Activated naive CD4-positive, alpha-beta T cell treated with anti-CD3 and anti-CD28 coated beads, Interleukin-2, amount 50 U/mL, for 24 hours (primary cell): Measurements from ENCODE around the gene CADPS2.

Experiments used
- H3K27ac Mint-ChIP-seq: one replicate; pipeline ENCODE4 v1.8.0; 2021; ENCODE audit warnings: mild to moderate bottlenecking, mixed read lengths
- H3K27me3 Mint-ChIP-seq: one replicate; pipeline ENCODE4 v1.8.0; 2021; ENCODE audit warnings: mixed read lengths
- H3K36me3 Mint-ChIP-seq: one replicate; pipeline ENCODE4 v1.8.0; 2021; ENCODE audit warnings: mixed read lengths
- H3K4me1 Mint-ChIP-seq: one replicate; pipeline ENCODE4 v1.8.0; 2021; ENCODE audit warnings: mixed read lengths
- H3K4me3 Mint-ChIP-seq: one replicate; pipeline ENCODE4 v1.8.0; 2021; ENCODE audit warnings: mild to moderate bottlenecking, mixed read lengths
- H3K9me3 Mint-ChIP-seq: one replicate; pipeline ENCODE4 v1.8.0; 2021; ENCODE audit warnings: mixed read lengths

CADPS2 gene

DNA sequence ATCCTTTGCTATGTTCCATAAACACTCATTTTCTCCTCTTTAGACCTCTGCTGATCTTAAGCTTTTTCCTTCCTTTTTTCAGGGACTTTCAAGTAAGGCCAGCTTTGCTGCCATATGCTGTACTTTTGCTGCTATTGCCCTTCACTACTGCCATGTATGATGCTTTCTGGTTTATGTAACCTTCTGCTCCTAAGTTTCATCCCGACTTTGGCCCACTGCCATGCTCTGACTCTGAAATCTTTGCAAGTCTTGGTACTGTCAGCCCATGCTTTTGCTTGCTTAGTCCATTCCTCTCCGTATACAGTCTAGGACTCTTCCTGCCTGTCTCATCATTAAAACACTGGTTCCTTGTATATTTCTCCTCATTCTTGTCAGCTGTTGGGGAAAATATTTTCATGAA is 339.8 kb downstream of the CADPS2 start:
- Mint-ChIP-seq H3K36me3 (no peaks in the 10 kb centered on the region), H3K9me3 (no peaks in the 10 kb centered on the region), H3K4me1 (no peaks in the 10 kb centered on the region), H3K27ac (no peak overlapping the region), H3K27me3 (no peaks in the 10 kb centered on the region), H3K4me3 (no peak overlapping the region)

DNA sequence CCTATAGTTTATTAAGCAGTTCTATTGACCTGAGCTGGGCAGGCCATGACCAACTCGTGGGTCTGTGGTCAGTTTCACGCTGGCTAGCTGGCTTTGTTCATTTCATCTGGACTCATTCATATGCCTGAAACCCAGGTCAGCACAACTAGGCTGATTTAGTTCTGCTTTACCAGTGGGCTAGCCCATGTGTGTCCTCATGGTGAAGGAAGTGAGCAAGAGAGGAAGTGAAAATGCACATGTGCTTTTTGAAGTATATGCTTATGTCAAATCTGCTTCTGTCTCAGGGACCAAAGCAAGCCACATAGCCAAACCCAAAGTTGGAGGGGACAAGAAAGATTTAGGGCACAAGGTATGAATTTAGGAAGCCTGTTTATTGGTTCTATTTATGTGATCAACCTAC is 341.8 kb downstream of the CADPS2 start:
- Mint-ChIP-seq H3K9me3 (no peaks in the 10 kb centered on the region), H3K4me1 (no peaks in the 10 kb centered on the region), H3K27ac (no peak overlapping the region), H3K4me3 (no peak overlapping the region), H3K36me3 (no peaks in the 10 kb centered on the region), H3K27me3 (no peaks in the 10 kb centered on the region)

DNA sequence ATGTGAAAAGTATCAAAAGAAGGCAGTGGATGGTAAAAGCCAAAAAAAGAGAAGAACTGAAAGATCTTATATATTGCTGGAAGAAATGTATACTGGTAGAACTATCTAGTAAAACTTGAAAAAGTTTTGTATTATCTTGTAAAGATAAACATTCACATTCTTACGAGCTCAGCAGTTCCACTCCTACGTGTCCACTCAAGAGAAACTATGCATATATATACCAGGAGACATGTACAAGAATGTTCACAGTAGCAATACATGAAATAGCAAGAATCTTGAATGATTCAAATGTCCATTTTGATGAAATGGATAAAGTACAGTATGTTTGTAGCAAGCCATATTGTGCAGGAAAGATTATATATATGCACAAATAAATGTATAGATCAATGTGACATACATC is 342.4 kb downstream of the CADPS2 start:
- Mint-ChIP-seq H3K36me3 (no peaks in the 10 kb centered on the region), H3K27me3 (no peaks in the 10 kb centered on the region), H3K27ac (no peak overlapping the region), H3K9me3 (no peaks in the 10 kb centered on the region), H3K4me1 (no peaks in the 10 kb centered on the region), H3K4me3 (no peak overlapping the region)

DNA sequence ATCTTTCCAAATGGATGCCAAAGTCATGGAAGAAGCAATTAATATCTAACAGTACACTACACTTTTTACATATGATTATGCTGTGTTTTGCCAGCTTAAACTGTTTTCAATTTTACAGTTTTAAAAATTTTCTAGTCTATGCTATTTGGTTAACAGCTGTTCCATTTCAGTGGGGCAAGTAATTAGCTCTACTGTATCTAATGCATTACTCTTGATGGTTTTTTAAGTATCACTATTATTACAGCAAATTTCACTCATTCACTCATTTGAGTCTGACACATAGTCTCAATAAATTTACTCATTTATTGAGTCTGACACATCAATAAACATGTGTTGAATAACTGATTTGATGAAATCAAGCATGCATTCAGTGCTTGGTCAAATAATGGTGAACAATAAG is 343.1 kb downstream of the CADPS2 start:
- H3K36me3 Mint-ChIP-seq = no peaks in the 10 kb centered on the region
- H3K4me3 Mint-ChIP-seq = no peak overlapping the region
- H3K4me1 Mint-ChIP-seq = no peaks in the 10 kb centered on the region
- no peaks in the 10 kb centered on the region for H3K9me3 Mint-ChIP-seq
- H3K27me3 Mint-ChIP-seq = no peaks in the 10 kb centered on the region
- H3K27ac Mint-ChIP-seq = no peak overlapping the region

DNA sequence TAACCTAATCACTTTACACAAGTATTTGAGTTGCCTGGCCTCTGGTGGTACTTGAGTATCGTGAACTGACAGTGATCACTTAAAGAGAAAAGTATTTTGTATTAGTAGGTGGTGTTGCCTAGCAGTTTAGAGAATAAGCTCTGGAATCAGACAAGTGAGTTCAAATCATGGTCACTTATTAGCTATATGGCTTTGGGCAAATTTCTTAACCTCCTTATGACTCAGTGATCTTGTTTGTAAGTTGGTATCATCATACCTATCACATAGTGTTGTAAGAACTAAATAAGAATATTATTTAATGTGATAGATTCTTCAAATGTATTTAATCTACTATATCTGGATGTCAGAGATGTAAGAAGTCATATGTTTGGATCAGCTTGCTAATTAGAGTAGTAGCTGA is 351.2 kb downstream of the CADPS2 start:
- H3K27me3 Mint-ChIP-seq = no peaks in the 10 kb centered on the region
- no peaks in the 10 kb centered on the region for H3K36me3 Mint-ChIP-seq
- H3K4me3 Mint-ChIP-seq = no peak overlapping the region
- peaks cover 4% of the 10 kb centered on the region for H3K9me3 Mint-ChIP-seq
- H3K4me1 Mint-ChIP-seq = no peaks in the 10 kb centered on the region
- no peak overlapping the region for H3K27ac Mint-ChIP-seq

DNA sequence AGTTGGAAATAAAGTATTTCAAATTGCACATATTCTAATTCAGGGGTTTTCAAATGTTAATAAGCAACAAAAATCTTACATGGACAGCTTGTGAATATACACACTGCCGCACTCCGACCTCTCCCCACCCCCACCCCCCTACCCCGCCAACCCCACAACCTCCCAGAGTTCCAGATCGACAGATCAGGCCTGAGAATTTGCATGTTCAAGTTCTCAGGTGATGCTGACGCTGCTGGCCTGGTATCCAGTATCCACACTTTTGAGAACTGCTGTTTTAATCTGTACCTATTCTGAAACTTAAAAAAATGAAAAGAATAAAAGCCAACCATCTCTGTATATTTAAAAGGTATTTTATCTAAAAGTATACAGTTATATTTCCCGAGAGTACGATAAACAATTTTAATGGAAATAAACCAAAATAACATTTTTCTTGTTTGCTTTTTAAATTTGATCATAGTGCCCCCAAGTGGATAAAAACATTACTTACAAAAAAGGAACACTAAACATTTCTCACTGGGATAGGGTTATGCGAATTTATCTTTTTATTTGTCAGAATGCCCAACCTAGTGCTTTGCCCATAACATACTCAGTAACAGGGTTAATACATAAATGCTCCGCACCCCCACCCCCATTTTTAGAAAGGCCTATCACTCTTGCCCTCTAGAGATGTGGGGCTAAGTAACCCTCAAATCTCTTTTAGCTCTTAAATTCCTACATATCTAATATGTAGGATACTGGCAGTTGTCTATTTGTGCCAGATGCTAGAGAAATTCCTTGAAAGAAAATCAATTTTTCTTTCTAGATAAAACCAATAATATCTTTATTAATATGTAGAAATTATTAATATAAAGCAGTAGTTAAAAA is 353.6 kb downstream of the CADPS2 start:
- H3K4me3 Mint-ChIP-seq = no peak overlapping the region
- H3K27ac Mint-ChIP-seq = no peak overlapping the region
- H3K27me3 Mint-ChIP-seq = no peaks in the 10 kb centered on the region
- peaks cover 4% of the 10 kb centered on the region for H3K9me3 Mint-ChIP-seq
- no peaks in the 10 kb centered on the region for H3K4me1 Mint-ChIP-seq
- no peaks in the 10 kb centered on the region for H3K36me3 Mint-ChIP-seq

DNA sequence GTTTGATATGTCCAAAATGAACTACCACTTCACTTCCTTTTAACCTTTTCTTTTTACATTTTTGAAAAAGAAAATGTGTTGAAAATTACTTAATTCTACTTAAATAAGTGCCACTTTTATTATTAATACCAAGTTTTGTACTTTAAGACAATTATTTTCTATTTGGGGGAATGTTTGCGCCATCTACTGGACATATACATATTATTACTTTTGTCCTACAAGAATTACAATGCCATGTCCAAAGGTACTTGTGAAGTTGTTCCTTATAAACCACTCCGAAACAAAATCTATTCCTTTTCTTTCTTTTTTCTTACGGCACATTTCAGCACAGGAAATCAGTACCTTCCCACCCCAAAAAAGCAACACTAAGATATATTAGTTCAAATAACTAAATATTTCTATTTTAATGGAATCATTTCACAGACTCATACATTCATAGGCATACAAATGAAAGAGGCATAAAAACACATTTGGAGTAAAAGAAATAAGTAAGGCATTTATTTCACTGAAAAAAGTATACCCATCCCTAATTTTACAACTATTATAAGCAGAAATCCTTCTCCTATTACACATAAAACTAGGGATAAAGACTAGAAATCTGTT is 357.3 kb downstream of the CADPS2 start:
- no peaks in the 10 kb centered on the region for H3K4me1 Mint-ChIP-seq
- no peaks in the 10 kb centered on the region for H3K27me3 Mint-ChIP-seq
- H3K27ac Mint-ChIP-seq = no peak overlapping the region
- no peaks in the 10 kb centered on the region for H3K9me3 Mint-ChIP-seq
- H3K4me3 Mint-ChIP-seq = no peak overlapping the region
- no peaks in the 10 kb centered on the region for H3K36me3 Mint-ChIP-seq

DNA sequence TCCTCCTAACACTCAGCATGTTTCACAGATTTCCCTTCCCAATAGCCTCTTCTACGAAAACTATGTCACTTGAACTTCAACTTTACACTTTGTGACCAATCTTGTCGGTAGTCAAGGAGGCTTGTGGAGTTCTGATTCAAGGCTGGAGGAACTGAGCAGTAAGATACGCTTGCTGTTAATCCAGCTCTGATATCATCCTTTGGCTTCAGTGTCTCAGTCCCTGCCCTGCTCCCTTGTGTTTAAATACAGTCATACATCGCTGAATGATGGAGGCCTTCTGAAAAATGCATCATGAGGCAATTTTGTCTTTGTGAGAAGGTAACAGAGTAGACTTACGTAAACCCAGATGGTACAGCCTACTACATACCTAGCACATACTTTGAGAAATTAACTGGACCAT is 360.9 kb downstream of the CADPS2 start:
- no peaks in the 10 kb centered on the region for H3K36me3 Mint-ChIP-seq
- H3K27ac Mint-ChIP-seq = no peak overlapping the region
- H3K4me3 Mint-ChIP-seq = no peak overlapping the region
- no peaks in the 10 kb centered on the region for H3K27me3 Mint-ChIP-seq
- H3K9me3 Mint-ChIP-seq = no peaks in the 10 kb centered on the region
- H3K4me1 Mint-ChIP-seq = no peaks in the 10 kb centered on the region

DNA sequence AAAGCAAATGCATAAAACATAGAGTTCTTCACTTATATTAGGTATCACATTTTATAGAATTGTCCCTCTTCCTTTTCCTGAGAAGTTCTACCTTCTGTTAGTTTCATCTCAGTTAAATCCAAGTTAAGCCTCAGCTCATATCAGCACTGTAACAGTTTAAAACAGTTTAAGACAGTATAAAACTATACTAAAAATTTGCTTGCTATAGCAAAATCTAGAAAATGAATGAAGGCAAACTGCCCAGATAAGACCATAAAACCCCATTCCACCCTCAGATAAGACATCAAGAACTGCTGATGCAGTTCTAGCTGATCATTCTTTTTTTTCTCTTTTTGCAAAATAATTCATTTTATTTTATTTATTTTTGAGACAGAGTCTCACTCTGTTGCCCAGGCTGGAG is 364.5 kb downstream of the CADPS2 start:
- H3K27me3 Mint-ChIP-seq = peaks cover 2% of the 10 kb centered on the region
- H3K9me3 Mint-ChIP-seq = no peaks in the 10 kb centered on the region
- no peaks in the 10 kb centered on the region for H3K4me1 Mint-ChIP-seq
- H3K27ac Mint-ChIP-seq = no peak overlapping the region
- H3K4me3 Mint-ChIP-seq = no peak overlapping the region
- H3K36me3 Mint-ChIP-seq = no peaks in the 10 kb centered on the region

DNA sequence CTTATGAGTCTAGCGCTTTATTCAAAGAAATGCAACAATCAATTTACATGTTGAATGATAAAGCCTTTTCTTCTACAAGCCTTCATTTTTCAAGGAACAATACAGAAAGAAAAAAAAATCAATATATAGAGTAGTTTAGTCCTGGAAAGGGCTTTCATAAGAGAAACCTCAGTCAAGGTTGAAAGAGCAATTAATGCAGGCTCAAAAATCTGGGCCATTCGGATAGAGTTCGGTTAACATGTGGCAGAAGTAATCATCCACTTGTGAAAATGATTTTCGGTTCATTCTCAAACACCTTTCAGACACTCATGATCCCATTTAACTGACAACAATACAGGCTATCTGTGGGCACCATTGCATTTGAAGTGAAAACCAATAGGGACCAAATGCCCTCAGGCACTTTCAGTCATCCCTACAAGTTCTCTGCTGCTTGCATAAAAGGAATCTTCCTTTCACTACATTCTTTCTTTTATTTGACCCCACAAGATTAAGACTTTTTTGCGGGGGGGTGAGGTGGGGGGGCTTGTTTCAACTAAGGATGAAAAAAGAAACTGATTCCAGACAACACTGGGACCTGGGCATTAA is 365.2 kb downstream of the CADPS2 start:
- H3K27ac Mint-ChIP-seq = no peak overlapping the region
- peaks cover 2% of the 10 kb centered on the region for H3K27me3 Mint-ChIP-seq
- no peaks in the 10 kb centered on the region for H3K36me3 Mint-ChIP-seq
- H3K4me1 Mint-ChIP-seq = no peaks in the 10 kb centered on the region
- H3K9me3 Mint-ChIP-seq = no peaks in the 10 kb centered on the region
- no peak overlapping the region for H3K4me3 Mint-ChIP-seq

DNA sequence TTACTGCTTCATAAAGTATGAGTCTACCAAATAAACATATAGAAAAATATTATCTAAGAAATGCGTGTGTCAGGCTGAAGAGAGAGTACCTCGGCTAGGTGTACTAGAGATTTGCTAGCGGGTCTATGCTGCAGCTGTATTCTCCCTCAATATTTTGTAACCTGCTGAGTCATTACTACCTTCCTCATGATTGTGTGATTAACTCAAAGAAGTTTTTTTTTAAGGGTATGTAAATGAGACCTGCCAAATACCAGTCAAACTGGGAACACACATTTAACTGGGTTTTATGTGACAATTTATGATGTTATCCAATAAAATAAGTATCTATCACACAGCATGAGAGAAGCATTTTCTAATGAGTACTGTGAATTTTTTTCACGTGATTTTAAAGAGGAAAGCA is 367.8 kb downstream of the CADPS2 start:
- peaks cover 2% of the 10 kb centered on the region for H3K27me3 Mint-ChIP-seq
- H3K9me3 Mint-ChIP-seq = no peaks in the 10 kb centered on the region
- no peak overlapping the region for H3K27ac Mint-ChIP-seq
- no peaks in the 10 kb centered on the region for H3K4me1 Mint-ChIP-seq
- no peak overlapping the region for H3K4me3 Mint-ChIP-seq
- no peaks in the 10 kb centered on the region for H3K36me3 Mint-ChIP-seq

DNA sequence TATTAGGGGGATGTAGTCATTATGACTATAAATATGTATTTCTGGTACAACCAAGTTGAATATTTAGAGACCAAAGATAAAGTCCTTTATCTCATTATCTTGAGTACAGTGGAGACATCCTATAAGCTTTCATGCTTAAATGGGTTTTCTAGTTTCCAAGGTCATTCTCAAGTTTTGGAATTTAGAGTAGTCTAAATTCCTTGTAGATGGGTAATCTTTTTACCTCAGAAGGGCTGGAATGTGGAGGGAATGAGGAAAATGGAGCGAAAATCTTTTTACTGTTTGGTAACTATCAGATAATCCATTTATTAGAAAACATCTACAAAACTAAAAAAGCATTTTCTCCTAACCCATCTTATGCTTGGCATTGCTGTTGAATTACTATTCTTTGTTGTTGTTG is 368.7 kb downstream of the CADPS2 start:
- Mint-ChIP-seq H3K27me3 (peaks cover 2% of the 10 kb centered on the region), H3K9me3 (no peaks in the 10 kb centered on the region), H3K27ac (no peak overlapping the region), H3K4me3 (no peak overlapping the region), H3K4me1 (no peaks in the 10 kb centered on the region), H3K36me3 (no peaks in the 10 kb centered on the region)

DNA sequence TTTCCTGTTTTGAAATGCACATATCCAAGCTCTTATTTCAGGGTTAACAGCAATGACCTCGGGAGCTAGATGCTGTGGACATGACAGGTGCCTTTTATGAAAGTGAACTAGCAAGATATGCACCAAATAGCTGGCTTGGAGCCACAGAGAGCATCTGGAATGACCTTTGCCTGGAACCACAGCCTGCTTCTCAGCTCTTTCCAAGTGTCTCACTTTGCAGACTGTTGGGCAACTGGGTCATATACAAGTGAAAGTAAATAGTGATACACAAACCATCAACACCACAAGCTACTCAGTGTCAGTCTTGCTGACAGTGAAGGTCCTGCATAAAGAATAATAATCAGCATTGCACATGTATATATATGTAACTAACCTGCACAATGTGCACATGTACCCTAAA is 370.9 kb downstream of the CADPS2 start:
- H3K27me3 Mint-ChIP-seq = peaks cover 2% of the 10 kb centered on the region
- no peaks in the 10 kb centered on the region for H3K36me3 Mint-ChIP-seq
- no peaks in the 10 kb centered on the region for H3K4me1 Mint-ChIP-seq
- H3K27ac Mint-ChIP-seq = no peak overlapping the region
- no peaks in the 10 kb centered on the region for H3K9me3 Mint-ChIP-seq
- H3K4me3 Mint-ChIP-seq = no peak overlapping the region

DNA sequence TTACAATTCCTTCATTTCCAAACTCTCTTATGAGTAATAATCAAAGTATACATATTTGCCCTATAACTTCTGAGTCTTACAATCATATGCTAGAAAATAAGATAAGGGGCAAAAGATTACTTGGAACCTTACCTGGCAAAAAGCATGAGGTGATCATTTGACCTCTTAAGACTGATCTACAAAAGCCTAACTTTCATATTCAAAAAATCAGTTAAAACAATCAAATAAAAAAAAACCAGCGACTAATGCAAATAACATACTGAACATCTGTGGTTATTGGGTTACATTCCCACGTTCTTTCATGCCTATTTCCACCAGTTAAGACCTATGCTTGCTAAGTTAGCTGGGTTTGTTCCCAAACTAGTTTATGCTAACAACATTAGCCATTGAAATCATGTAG is 375.0 kb downstream of the CADPS2 start:
- no peaks in the 10 kb centered on the region for H3K9me3 Mint-ChIP-seq

DNA sequence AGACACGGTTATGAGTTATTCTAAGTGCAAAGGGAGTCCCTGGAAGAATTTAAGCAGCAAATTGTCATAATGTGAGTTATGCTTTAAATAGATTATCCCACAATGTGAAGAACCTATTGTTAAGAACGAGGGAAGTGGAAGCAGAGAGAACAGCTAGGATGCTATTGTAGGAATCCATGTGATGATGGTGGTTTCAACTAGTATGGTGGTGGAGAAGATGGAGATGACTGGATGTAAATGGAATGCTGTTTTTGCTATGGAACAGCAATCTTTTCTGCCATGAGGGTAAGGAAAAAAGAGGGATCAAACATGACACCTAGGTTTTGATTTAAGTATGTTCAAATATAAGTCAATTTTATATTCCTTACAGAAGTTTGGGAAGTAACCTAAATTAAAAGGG is 378.7 kb downstream of the CADPS2 start:
- Mint-ChIP-seq H3K4me3 (no peak overlapping the region), H3K27ac (no peak overlapping the region), H3K27me3 (no peaks in the 10 kb centered on the region), H3K36me3 (no peaks in the 10 kb centered on the region), H3K4me1 (no peaks in the 10 kb centered on the region), H3K9me3 (no peaks in the 10 kb centered on the region)

More for the DNA sequence above, 375.0 kb downstream of the CADPS2 start:
- Mint-ChIP-seq H3K27ac (no peak overlapping the region), H3K36me3 (no peaks in the 10 kb centered on the region), H3K4me3 (no peak overlapping the region), H3K4me1 (no peaks in the 10 kb centered on the region), H3K27me3 (no peaks in the 10 kb centered on the region)

DNA sequence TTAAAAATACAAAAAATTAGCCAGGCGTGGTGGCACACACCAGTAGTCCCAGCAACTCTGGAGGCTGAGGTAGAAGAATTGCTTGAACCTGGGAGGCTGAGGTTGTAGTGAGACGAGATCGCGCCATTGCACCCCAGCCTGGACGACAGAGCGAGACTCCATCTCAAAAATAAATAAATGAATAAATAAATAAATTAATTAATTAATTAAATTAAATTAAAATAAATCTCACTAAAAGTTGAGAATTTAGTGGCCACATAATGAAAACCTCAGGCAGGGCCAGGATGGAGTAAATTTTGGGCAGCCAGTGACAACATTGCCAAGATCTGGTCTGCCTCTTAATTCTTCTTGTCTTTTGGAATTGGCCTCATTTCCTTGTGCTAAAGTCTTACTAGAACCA is 394.3 kb downstream of the CADPS2 start:
- H3K4me1 Mint-ChIP-seq = no peaks in the 10 kb centered on the region
- H3K4me3 Mint-ChIP-seq = no peak overlapping the region
- H3K27ac Mint-ChIP-seq = no peak overlapping the region
- no peaks in the 10 kb centered on the region for H3K27me3 Mint-ChIP-seq
- peaks cover 7% of the 10 kb centered on the region for H3K9me3 Mint-ChIP-seq
- no peaks in the 10 kb centered on the region for H3K36me3 Mint-ChIP-seq
